Aorta (tissue), 5 donors: ENCODE data around the gene RPS19BP1. TPM values are rescaled to one million over a fixed set of nuclear protein-coding genes. Genes with fewer than 3 reads are reported as not detected.

Source experiments
- ATAC-seq: fragments of 200-7000 bp; cut with Tn5 transposase; one replicate; pipeline ENCODE4 v1.9.1; 2022; ENCODE audit warnings: moderate library complexity; ENCODE audit not compliant: low FRiP score
- DNase-seq, 2 donors: peaks; one replicate each; pipeline ENCODE4 v3.0.0-alpha.2; 2020
- H3K27ac ChIP-seq, 2 donors: one replicate each; pipeline ENCODE4 v1.5.1; 2013; ENCODE audit warnings: low read length in 2 of 2, mild to moderate bottlenecking in 2 of 2, moderate library complexity in 2 of 2, control low read depth in 1 of 2, inconsistent platforms in 1 of 2, low read depth in 1 of 2
- H3K27me3 ChIP-seq, 2 donors: one replicate each; pipeline ENCODE4 v1.6.1; 2013; ENCODE audit warnings: control low read depth in 1 of 2, low read length in 1 of 2, mild to moderate bottlenecking in 1 of 2, moderate library complexity in 1 of 2; ENCODE audit not compliant: insufficient read depth in 2 of 2, control insufficient read depth in 1 of 2
- H3K36me3 ChIP-seq, 2 donors: one replicate each; pipeline ENCODE4 v1.6.1; 2013; ENCODE audit warnings: control low read depth in 1 of 2, low read length in 1 of 2, mild to moderate bottlenecking in 1 of 2; ENCODE audit not compliant: insufficient read depth in 2 of 2, control insufficient read depth in 1 of 2
- H3K4me1 ChIP-seq, 2 donors: one replicate each; pipeline ENCODE4 v1.6.1; 2013; ENCODE audit warnings: low read length in 2 of 2, control low read depth in 1 of 2, mild to moderate bottlenecking in 1 of 2, moderate library complexity in 1 of 2; ENCODE audit not compliant: insufficient read depth in 2 of 2, control insufficient read depth in 1 of 2
- H3K4me3 ChIP-seq, 2 donors: one replicate each; pipeline ENCODE4 v1.5.1; 2013; ENCODE audit warnings: low read length in 2 of 2, control low read depth in 1 of 2, mild to moderate bottlenecking in 1 of 2
- H3K9me3 ChIP-seq: one replicate; pipeline ENCODE4 v1.6.1; 2013; ENCODE audit warnings: mild to moderate bottlenecking, low read length; ENCODE audit not compliant: control insufficient read depth
- WGBS, 2 donors: extraction: QIAGEN DNeasy Blood & Tissue Kit; methylation state at CpG; one replicate each; pipeline ENCODE4 v1.1.7; 2013; 5-methylcytosine and 5-hydroxymethylcytosine counted together
- intact Hi-C, 2 donors: fragments of 100-400 bp; cut with DNase I; formaldehyde crosslinking; loops; one replicate each; pipeline versions ENCODE4 v1.14.2 to v1.15.0; 2022
- polyA plus RNA-seq, 2 donors: library from polyadenylated mRNA; stranded (reverse); fragments of 200-250 nt; gene quantifications; one replicate each; pipeline ENCODE4 v1.2.3, GENCODE V29; 2013
- total RNA-seq, 2 donors: library from RNA; stranded (reverse); fragmentation: NEBNext Ultra II Directional; extraction: Animal tissue kit (Norgen Biotek cat#: 25700); gene quantifications; one replicate each; pipeline ENCODE4 v1.2.1, GENCODE V29; 2021
- donor health status: healthy with polysubstance abuse.
- donor health status: Bipolar disorder and iron deficiency.
- donor health status: DM: no; HTN: no; CAD: no.
- donor health status: DM: no; HTN: no; CAD: no.
- donor health status: DM: yes; HTN: yes; CAD: no.

Gene RPS19BP1
- total and polyA plus RNA-seq, 4 donors: 50.4 to 160 (median 105) TPM

- DNase-seq (no peak), ATAC-seq (no peak)
- Histone ChIP-seq H3K4me1 (no peaks in the 10 kb centered on the region), H3K36me3 (no peaks in the 10 kb centered on the region), H3K27me3 (no peaks in the 10 kb centered on the region), H3K4me3 (no peak overlapping the region), H3K27ac (no peak overlapping the region), H3K9me3 (no peaks in the 10 kb centered on the region)
- intact Hi-C loops: no loop called here
- 67 to 82% methylated on average over 3 of the region's 3 CpGs for WGBS, 2 donors
These were observed 20.9 kb upstream of the RPS19BP1 start for GRCh38 chr22:39553429-39553828.

- intact Hi-C loops: no loop called here
- no peak overlapping the region for H3K4me3 ChIP-seq
These were observed 15.0 kb upstream of the RPS19BP1 start for GRCh38 chr22:39547587-39547947.

GRCh38 chr22:39546889-39547586 is 14.5 kb upstream of the RPS19BP1 start:
- Histone ChIP-seq H3K4me3 (no peak overlapping the region), H3K4me1 (no peaks in the 10 kb centered on the region), H3K27ac (no peak overlapping the region), H3K36me3 (no peaks in the 10 kb centered on the region), H3K9me3 (no peaks in the 10 kb centered on the region), H3K27me3 (no peaks in the 10 kb centered on the region)
- intact Hi-C loops: no loop called here
- 38 to 39% methylated on average over 5 of the region's 5 CpGs for WGBS, 2 donors
- DNase-seq (no peak), ATAC-seq (no peak)

More at GRCh38 chr22:39547587-39547947, 15.0 kb upstream of the RPS19BP1 start:
- Histone ChIP-seq H3K9me3 (no peaks in the 10 kb centered on the region), H3K36me3 (no peaks in the 10 kb centered on the region), H3K27me3 (no peaks in the 10 kb centered on the region), H3K4me1 (no peaks in the 10 kb centered on the region), H3K27ac (no peak overlapping the region)
- DNase-seq: no peak
- no peak for ATAC-seq
- 44 to 53% methylated on average over 2 of the region's 2 CpGs for WGBS, 2 donors

- DNase-seq (peak in 1 of 2 donors; percentile 85), ATAC-seq (peak; percentile 44)
- no peaks in the 10 kb centered on the region for H3K36me3 ChIP-seq
- intact Hi-C loops: no loop called here
- WGBS, 2 donors: 18 to 24% methylated on average over 39 of the region's 39 CpGs
- H3K4me1 ChIP-seq: no peaks in the 10 kb centered on the region
- H3K27me3 ChIP-seq: no peaks in the 10 kb centered on the region
- no peak overlapping the region for H3K4me3 ChIP-seq
- no peaks in the 10 kb centered on the region for H3K9me3 ChIP-seq
- H3K27ac ChIP-seq: no peak overlapping the region
These were observed 13.1 kb upstream of the RPS19BP1 start for GRCh38 chr22:39545386-39546365.

- intact Hi-C loops: no loop called here
- 16 to 19% methylated on average over 11 of the region's 11 CpGs for WGBS, 2 donors
- Histone ChIP-seq H3K27me3 (no peaks in the 10 kb centered on the region), H3K4me1 (no peaks in the 10 kb centered on the region), H3K36me3 (no peaks in the 10 kb centered on the region), H3K4me3 (no peak overlapping the region), H3K27ac (no peak overlapping the region), H3K9me3 (no peaks in the 10 kb centered on the region)
- DNase-seq (no peak), ATAC-seq (no peak)
These were observed 10.5 kb upstream of the RPS19BP1 start for GRCh38 chr22:39543095-39543494.

GRCh38 chr22:39537975-39538374 is 5.4 kb upstream of the RPS19BP1 start:
- intact Hi-C loops: loop anchor here in 1 of 2 donors (10.0 kb wide), 1 partner anchor 807 kb away; the partner anchor contains the start of gene ADSL
- Histone ChIP-seq H3K9me3 (no peaks in the 10 kb centered on the region), H3K36me3 (no peaks in the 10 kb centered on the region), H3K4me3 (no peak overlapping the region), H3K4me1 (no peaks in the 10 kb centered on the region), H3K27me3 (no peaks in the 10 kb centered on the region), H3K27ac (no peak overlapping the region)
- 30 to 41% methylated on average over 2 of the region's 2 CpGs for WGBS, 2 donors
- ATAC-seq: no peak
- DNase-seq: no peak

- intact Hi-C loops: loop anchor here in 1 of 2 donors (10.0 kb wide), 1 partner anchor 808 kb away; the partner anchor contains the start of gene ADSL
- 54 to 57% methylated on average over 8 of the region's 8 CpGs for WGBS, 2 donors
These were observed 4.2 kb upstream of the RPS19BP1 start for GRCh38 chr22:39536711-39537110.

GRCh38 chr22:39535831-39536449 is 3.4 kb upstream of the RPS19BP1 start:
- no peaks in the 10 kb centered on the region for H3K4me1 ChIP-seq
- H3K4me3 ChIP-seq: no peak overlapping the region
- intact Hi-C loops: loop anchor here (2.0 to 10.0 kb wide), 2 partner anchors 489 to 809 kb away; partner anchors contain the start of gene ADSL (in 1 of the 2)
- H3K27ac ChIP-seq: no peak overlapping the region
- 85 to 89% methylated on average over 15 of the region's 15 CpGs for WGBS, 2 donors
- no peaks in the 10 kb centered on the region for H3K27me3 ChIP-seq
- DNase-seq (no peak), ATAC-seq (no peak)
- H3K36me3 ChIP-seq: no peaks in the 10 kb centered on the region
- no peaks in the 10 kb centered on the region for H3K9me3 ChIP-seq

More at GRCh38 chr22:39536711-39537110, 4.2 kb upstream of the RPS19BP1 start:
- DNase-seq (no peak), ATAC-seq (no peak)
- no peak overlapping the region for H3K27ac ChIP-seq
- no peaks in the 10 kb centered on the region for H3K4me1 ChIP-seq
- H3K36me3 ChIP-seq: no peaks in the 10 kb centered on the region
- no peak overlapping the region for H3K4me3 ChIP-seq
- no peaks in the 10 kb centered on the region for H3K27me3 ChIP-seq
- H3K9me3 ChIP-seq: no peaks in the 10 kb centered on the region
